ENCODE data around the gene CCL24.
"Not testable (repeated sequence)": the region's sequence is repeated elsewhere in the genome, so short reads cannot be mapped to it uniquely, and the experiment has no call there.

The CCL24 gene

DNA sequence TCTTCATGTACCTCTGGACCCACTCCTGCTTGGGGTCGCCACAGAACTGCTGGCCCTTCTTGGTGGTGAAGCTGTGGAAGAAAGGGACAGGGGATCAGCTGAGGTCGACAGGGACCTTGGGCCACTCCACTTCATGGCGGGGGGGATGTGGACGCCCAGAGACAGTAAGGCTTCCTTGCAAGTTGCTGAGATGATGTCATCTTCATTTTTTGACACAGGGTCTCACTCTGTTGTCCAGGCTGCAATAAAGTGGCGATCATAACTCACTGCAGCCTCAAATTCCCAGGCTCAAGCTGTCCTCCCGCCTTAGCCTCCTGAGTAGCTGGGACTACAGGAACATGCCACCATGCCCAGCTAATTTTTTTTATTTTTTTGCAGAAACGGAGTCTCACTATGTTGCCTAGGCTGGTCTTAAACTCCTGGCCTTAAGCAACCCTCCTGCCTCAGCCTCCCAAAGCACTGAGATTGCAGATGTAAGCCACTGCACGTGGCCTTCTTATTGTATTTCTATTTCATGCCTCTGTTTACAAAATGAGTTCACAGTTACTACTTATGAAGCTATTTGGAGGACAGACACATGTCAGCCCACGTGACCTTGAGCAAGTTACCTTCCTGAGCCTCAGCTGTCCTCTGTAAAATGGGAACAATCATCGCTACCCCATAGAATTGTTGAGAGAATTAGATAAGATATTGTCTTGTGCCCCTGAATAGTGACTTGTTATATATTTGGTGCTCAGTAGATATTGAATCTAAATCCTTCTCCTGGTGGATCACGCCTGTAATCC is 1.5 kb downstream of the CCL24 start:
- no peaks in the 10 kb centered on the region for H3K36me3 Mint-ChIP-seq (ENCODE audit: low read depth)

DNA sequence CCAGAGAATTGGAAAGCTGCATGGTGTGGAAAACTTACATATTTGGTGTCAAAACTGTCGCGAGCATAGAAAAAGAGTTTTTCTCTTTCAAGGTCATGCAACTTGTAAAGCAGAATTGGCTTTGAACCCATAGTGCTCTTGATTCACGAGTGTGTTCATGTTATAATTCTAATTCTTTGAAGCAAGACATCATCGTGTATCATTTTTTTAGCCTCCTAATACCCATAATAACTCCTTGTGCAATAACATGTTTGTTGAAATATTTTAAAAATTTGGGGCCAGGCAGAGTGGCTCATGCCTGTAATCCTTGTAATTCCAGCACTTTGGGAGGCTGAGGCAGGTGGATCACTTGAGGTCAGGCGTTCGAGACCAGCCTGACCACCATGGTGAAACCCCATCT is 4.2 kb downstream of the CCL24 start:
- Mint-ChIP-seq H3K36me3 (ENCODE audit: low read depth) (no peaks in the 10 kb centered on the region), H3K9me3 (peaks cover 18% of the 10 kb centered on the region), H3K27ac (no peak overlapping the region), H3K4me1 (ENCODE audit: low read depth) (no peaks in the 10 kb centered on the region), H3K4me3 (no peak overlapping the region), H3K27me3 (ENCODE audit: low read depth) (no peaks in the 10 kb centered on the region)
- DNase-seq (ENCODE audit: low spot score): no peak

More for the DNA sequence above, 1.5 kb downstream of the CCL24 start:
- no peaks in the 10 kb centered on the region for H3K4me1 Mint-ChIP-seq (ENCODE audit: low read depth)
- peaks cover 11% of the 10 kb centered on the region for H3K9me3 Mint-ChIP-seq
- H3K27ac Mint-ChIP-seq: no peak overlapping the region
- H3K27me3 Mint-ChIP-seq (ENCODE audit: low read depth): no peaks in the 10 kb centered on the region
- no peak overlapping the region for H3K4me3 Mint-ChIP-seq
- DNase-seq (ENCODE audit: low spot score): no peak

DNA sequence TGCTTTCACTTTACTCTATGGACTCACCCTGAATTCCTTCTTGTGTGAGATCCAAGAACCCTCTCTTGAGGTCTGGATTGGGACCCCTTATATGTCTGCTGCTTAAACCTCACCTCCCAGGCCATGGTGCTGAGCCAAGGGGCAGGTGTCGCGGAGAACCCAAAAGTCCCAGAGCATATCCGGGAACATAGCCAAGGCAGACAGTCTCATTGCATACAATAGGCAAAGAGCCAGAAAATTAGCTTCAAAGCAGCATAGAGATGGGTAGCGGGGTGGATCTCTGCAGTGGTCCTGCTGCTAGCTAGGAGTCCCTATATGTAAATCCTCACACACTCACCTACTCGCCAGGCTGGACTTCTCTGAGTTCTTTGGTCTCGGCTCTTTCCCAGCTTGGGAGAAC is 5.5 kb downstream of the CCL24 start:
- no peak overlapping the region for H3K27ac Mint-ChIP-seq
- H3K9me3 Mint-ChIP-seq: peaks cover 18% of the 10 kb centered on the region
- H3K27me3 Mint-ChIP-seq (ENCODE audit: low read depth): no peaks in the 10 kb centered on the region
- H3K4me1 Mint-ChIP-seq (ENCODE audit: low read depth): no peaks in the 10 kb centered on the region
- no peaks in the 10 kb centered on the region for H3K36me3 Mint-ChIP-seq (ENCODE audit: low read depth)
- H3K4me3 Mint-ChIP-seq: no peak overlapping the region
- no peak for DNase-seq (ENCODE audit: low spot score)

DNA sequence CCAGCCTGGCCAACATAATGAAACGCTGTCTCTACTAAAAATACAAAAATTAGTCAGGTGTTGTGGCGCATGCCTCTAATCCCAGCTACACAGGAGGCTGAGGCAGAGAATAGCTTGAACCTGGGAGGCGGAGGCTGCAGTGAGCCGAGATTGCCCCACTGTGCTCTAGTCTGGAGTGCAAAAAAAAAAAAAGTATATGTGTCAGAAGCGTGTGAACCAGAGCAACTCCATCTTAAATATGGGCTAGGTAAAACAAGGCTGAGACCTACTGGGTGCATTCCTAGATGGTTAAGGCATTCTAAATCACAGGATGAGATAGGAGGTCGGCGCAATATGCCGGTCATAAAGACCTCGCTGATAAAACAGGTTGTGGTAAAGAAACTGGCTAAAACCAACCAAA is 6.2 kb downstream of the CCL24 start:
- no peak overlapping the region for H3K27ac Mint-ChIP-seq
- no peaks in the 10 kb centered on the region for H3K4me1 Mint-ChIP-seq (ENCODE audit: low read depth)
- no peaks in the 10 kb centered on the region for H3K36me3 Mint-ChIP-seq (ENCODE audit: low read depth)
- H3K27me3 Mint-ChIP-seq (ENCODE audit: low read depth): no peaks in the 10 kb centered on the region
- DNase-seq (ENCODE audit: low spot score): no peak
- H3K9me3 Mint-ChIP-seq: peaks cover 18% of the 10 kb centered on the region
- no peak overlapping the region for H3K4me3 Mint-ChIP-seq

DNA sequence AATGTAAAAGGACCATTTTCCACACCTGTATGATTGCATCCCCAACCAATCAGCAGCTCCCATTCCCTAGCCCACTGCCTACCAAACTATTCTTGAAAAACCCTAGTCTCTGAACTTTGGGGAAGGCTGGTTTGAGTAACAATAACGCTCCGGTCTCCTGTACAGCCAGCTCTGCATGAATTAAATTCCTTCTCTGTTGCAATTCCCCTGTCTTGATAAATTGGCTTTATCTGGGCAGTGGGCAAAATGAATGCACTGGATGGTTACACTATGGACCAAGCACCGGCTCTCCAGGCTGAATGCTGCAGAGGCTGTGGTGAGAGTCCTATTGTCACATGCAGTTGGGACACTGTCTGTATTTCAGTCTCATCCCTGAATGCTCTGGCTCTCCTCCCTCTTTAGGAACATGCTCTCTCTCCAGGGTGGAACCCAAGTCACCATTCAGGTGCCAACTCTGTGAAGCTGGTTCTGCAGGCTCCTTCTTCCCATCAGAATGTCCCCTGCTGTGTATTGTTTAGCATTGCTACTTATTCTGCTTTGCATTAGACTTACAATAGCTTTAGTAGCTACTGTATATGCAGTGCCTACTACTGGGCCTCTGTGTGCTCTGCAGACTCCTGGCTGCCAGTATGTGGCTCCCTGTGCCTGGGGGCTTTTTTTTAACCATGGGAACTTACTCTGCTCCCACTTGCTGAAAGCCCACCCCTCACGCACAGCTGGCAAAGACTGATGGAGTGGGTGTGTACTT is 6.9 kb downstream of the CCL24 start:
- Mint-ChIP-seq H3K36me3 (ENCODE audit: low read depth) (no peaks in the 10 kb centered on the region), H3K27ac (no peak overlapping the region), H3K4me3 (no peak overlapping the region), H3K4me1 (ENCODE audit: low read depth) (no peaks in the 10 kb centered on the region), H3K9me3 (peaks cover 18% of the 10 kb centered on the region), H3K27me3 (ENCODE audit: low read depth) (no peaks in the 10 kb centered on the region)
- no peak for DNase-seq (ENCODE audit: low spot score)

DNA sequence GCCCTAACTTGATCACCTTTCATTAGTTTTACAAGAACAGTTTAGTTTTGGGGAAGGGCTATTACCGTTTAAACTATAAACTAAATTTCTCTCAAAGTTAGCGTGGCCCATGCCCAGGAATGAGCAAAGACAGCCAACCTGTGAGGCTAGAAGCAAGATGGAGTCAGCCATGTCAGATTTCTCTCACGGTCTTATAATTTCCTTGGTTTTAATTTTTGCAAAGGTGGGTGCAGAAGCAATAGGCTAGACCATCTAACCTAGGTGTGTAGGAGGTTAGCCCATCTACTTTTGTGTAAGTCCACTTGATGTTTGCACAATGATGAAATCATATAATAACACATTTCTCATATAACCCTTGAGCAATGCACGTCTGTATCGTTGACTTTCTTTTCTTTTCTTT is 8.9 kb downstream of the CCL24 start:
- no peak for DNase-seq (ENCODE audit: low spot score)
- no peaks in the 10 kb centered on the region for H3K27me3 Mint-ChIP-seq (ENCODE audit: low read depth)
- H3K27ac Mint-ChIP-seq: no peak overlapping the region
- H3K36me3 Mint-ChIP-seq (ENCODE audit: low read depth): no peaks in the 10 kb centered on the region
- no peak overlapping the region for H3K4me3 Mint-ChIP-seq
- H3K9me3 Mint-ChIP-seq: peaks cover 18% of the 10 kb centered on the region
- H3K4me1 Mint-ChIP-seq (ENCODE audit: low read depth): no peaks in the 10 kb centered on the region

DNA sequence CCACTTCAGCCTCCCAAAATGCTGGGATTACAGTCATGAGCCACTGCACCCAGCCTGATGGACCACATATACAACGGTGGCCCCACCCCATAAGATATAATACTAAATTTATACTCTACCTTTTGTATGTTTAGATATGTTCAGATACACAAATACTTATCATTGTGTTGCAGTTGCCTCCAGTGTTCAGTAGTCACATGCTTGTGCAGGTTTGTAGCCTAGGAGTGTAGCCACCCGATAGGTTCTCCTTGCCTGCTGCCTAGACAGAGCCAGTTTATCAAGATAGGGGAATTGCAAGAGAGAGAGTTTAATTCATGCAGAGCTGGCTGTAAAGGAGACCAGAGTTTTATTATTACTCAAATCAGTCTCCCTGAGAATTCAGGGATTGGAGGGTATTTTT is 9.6 kb downstream of the CCL24 start:
- Mint-ChIP-seq H3K4me3 (no peak overlapping the region), H3K9me3 (peaks cover 18% of the 10 kb centered on the region), H3K36me3 (ENCODE audit: low read depth) (no peaks in the 10 kb centered on the region), H3K27me3 (ENCODE audit: low read depth) (no peaks in the 10 kb centered on the region), H3K27ac (no peak overlapping the region), H3K4me1 (ENCODE audit: low read depth) (no peaks in the 10 kb centered on the region)
- no peak for DNase-seq (ENCODE audit: low spot score)

DNA sequence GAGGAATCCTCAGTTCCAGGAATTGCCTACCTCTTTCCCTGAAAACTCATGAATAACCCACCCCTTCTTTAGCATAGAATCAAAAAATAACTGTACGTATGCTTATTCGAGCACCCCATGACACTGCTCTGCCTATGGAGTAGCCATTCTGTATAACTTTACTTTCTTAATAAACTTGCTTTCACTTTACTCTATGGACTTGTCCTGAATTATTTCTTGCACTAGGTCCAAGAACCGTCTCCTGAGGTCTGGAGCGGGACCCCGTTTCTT is 11.1 kb downstream of the CCL24 start:
- Mint-ChIP-seq H3K27me3 (ENCODE audit: low read depth) (no peaks in the 10 kb centered on the region), H3K4me1 (ENCODE audit: low read depth) (no peaks in the 10 kb centered on the region), H3K36me3 (ENCODE audit: low read depth) (no peaks in the 10 kb centered on the region), H3K4me3 (no peak overlapping the region), H3K27ac (no peak overlapping the region), H3K9me3 (peaks cover 11% of the 10 kb centered on the region)
- no peak for DNase-seq (ENCODE audit: low spot score)

DNA sequence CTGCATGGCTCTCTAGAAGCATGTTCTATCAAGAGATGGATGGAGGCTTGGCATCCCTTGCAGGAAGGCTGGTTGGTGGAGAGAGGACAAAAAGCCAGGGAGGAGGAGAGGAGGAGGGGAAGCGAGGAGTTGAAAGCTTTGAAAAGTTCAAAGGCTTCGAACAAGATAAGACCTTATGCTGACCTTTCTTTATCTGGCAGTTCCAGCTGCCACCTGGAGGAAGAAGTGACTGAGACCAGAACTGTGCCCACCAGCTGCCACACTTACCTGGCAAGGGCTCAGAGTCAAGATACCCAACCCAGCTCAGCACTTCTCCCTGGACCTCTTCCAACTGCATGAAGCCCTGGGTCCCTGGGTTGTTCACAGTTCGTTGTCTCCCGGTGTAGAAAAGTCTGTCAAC is 14.8 kb downstream of the CCL24 start:
- no peaks in the 10 kb centered on the region for H3K36me3 Mint-ChIP-seq (ENCODE audit: low read depth)
- H3K4me1 Mint-ChIP-seq (ENCODE audit: low read depth): peaks cover 2% of the 10 kb centered on the region
- no peak overlapping the region for H3K4me3 Mint-ChIP-seq
- no peaks in the 10 kb centered on the region for H3K9me3 Mint-ChIP-seq
- H3K27me3 Mint-ChIP-seq (ENCODE audit: low read depth): peaks cover 2% of the 10 kb centered on the region
- no peak for DNase-seq (ENCODE audit: low spot score)
- H3K27ac Mint-ChIP-seq: no peak overlapping the region

DNA sequence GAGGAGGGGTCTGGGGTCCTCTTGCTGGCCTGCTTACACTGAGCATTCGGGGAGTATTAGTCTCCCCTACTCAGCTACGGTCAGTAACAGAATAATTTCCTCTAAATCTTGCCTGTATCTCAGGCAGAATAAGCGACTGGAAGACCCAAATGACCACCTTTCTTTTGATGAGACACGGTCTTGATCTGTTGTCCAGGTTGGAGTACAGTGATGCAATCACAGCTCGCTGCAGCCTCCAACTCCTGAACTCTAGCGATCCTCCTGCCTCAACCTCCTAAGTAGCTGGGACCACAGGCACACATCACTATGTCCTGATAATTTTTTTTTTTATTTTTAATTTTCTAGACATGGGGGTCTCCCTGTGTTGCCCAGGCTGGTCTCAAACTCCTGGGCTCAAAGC is 17.2 kb downstream of the CCL24 start:
- Mint-ChIP-seq H3K27ac (no peak overlapping the region), H3K4me1 (ENCODE audit: low read depth) (peaks cover 2% of the 10 kb centered on the region), H3K4me3 (no peak overlapping the region), H3K36me3 (ENCODE audit: low read depth) (no peaks in the 10 kb centered on the region), H3K27me3 (ENCODE audit: low read depth) (peaks cover 4% of the 10 kb centered on the region), H3K9me3 (no peaks in the 10 kb centered on the region)
- no peak for DNase-seq (ENCODE audit: low spot score)

DNA sequence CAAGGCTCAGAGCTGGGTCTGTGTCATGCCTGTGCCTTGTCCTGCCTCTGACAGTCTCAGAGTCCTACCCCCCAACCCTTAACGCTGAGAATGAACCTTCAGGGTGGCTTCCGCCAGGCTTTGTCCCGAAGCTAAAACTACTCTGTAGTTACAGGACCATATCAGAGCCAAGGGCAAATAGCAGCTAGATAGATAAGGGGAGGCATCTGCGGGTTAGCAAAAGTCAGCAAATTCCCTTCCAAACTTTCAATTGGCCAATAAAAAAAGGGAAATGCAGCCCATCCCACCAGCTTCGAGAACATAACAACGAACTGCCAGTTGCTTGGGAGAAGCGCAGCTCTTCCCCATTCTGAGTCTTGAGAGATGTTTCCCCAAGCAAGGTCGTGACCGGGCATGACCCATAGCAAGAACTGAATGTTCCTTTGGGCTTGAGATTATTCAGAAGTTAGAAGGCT is 17.7 kb downstream of the CCL24 start:
- H3K36me3 Mint-ChIP-seq (ENCODE audit: low read depth): no peaks in the 10 kb centered on the region
- H3K27ac Mint-ChIP-seq: no peak overlapping the region
- no peaks in the 10 kb centered on the region for H3K9me3 Mint-ChIP-seq
- H3K4me1 Mint-ChIP-seq (ENCODE audit: low read depth): peaks cover 2% of the 10 kb centered on the region
- H3K4me3 Mint-ChIP-seq: no peak overlapping the region
- DNase-seq (ENCODE audit: low spot score): no peak
- H3K27me3 Mint-ChIP-seq (ENCODE audit: low read depth): peaks cover 4% of the 10 kb centered on the region

DNA sequence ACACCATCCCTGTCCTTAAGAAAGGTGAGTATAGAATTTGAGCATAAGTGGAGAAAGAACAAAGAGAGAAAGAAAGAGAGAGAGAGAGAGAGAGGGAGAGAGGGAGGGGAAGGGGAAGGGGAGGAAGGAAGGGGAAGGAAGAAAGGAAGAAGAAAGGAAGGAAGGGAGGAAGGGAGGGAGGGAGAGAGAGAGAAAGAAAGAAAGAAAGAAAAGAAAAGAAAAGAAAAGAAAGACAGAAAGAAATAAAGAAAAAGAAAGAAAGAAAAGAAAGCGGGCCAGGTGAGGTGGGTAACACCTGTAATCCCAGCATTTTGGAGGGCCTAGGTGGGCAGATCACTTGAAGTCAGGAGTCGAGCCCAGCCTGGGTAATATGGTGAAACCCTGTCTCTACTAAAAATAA is 19.9 kb downstream of the CCL24 start:
- Mint-ChIP-seq H3K36me3 (ENCODE audit: low read depth) (no peaks in the 10 kb centered on the region), H3K4me1 (ENCODE audit: low read depth) (peaks cover 2% of the 10 kb centered on the region), H3K4me3 (no peak overlapping the region), H3K27me3 (ENCODE audit: low read depth) (peaks cover 4% of the 10 kb centered on the region), H3K27ac (no peak overlapping the region), H3K9me3 (no peaks in the 10 kb centered on the region)
- DNase-seq (ENCODE audit: low spot score): no peak

DNA sequence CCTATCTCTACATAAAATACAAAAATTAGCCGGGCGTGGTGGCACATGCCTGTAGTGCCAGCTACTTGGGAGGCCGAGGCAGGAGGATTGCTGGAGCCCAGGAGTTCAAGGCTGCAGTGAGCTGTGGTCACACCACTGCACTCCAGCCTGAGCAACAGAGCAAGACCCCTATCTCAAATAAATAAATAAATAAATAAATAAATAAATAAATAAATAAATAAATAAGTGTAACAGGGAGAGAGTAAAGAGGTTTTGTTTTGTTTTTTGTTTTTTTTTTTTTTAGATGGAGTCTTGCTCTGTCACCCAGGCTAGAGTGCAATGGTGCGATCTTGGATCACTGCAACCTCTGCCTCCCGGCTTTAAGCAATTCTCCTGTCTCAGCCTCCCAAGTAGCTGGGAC is 21.0 kb downstream of the CCL24 start:
- not testable (repeated sequence) for H3K27ac Mint-ChIP-seq; H3K36me3 Mint-ChIP-seq (ENCODE audit: low read depth); H3K9me3 Mint-ChIP-seq; H3K27me3 Mint-ChIP-seq (ENCODE audit: low read depth); H3K4me1 Mint-ChIP-seq (ENCODE audit: low read depth); H3K4me3 Mint-ChIP-seq; DNase-seq (ENCODE audit: low spot score)

DNA sequence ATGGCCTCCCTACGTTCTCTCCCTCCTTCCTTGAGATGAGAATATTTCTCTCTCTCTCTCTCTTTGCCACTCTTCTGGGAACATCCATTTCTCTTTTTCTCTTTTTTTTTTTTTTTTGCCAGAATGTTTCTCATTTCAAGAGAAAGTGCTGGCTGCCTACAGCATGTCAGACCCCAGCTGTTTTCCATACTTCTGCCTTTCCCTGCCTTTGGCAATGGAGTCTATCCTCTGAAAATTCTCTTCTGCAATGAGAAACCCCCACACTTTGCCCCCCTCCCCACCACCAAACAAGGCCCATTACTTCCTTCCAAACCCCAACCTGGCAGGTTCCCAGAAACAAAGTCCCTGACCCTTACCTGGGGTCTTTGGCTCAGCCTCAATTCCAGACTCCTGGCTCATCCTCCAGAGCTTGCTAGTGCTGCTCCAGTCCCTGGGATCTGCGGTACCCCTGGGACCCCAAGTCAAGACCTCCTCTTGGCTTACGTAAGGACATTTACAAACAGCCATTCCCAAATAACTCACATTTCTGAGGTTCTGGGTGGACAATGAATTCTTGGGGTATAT is 24.2 kb downstream of the CCL24 start:
- no peaks in the 10 kb centered on the region for H3K9me3 Mint-ChIP-seq
- no peak for DNase-seq (ENCODE audit: low spot score)
- no peak overlapping the region for H3K27ac Mint-ChIP-seq
- H3K36me3 Mint-ChIP-seq (ENCODE audit: low read depth): no peaks in the 10 kb centered on the region
- no peaks in the 10 kb centered on the region for H3K4me1 Mint-ChIP-seq (ENCODE audit: low read depth)
- peaks cover 2% of the 10 kb centered on the region for H3K27me3 Mint-ChIP-seq (ENCODE audit: low read depth)
- H3K4me3 Mint-ChIP-seq: no peak overlapping the region
